ENCODE results near the gene CBLC. TPM values are rescaled to one million over a fixed set of nuclear protein-coding genes. Genes with fewer than 3 reads are reported as not detected.

Gene CBLC
- polyA plus RNA-seq, 1 donor from 2014 or later: not detected

- Histone ChIP-seq H3K79me2 (replicated peaks; ENCODE audit: insufficient read depth, low read length) (no peaks in the 10 kb centered on the region), H3K9me2 (ENCODE audit: insufficient read depth, low read length) (no peaks in the 10 kb centered on the region), H4K20me1 (ENCODE audit: insufficient read depth) (no peaks in the 10 kb centered on the region), H3K9ac (ENCODE audit: low read length) (no peak within 1 kb of the TSS), H3K27ac (ENCODE audit: low read length) (no peak within 1 kb of the TSS), H3K9me3 (ENCODE audit: low read length) (no peaks in the 10 kb centered on the region), H3K4me3 (ENCODE audit: low read length) (peak within 1 kb of the TSS; percentile 37), H3K36me3 (ENCODE audit: insufficient read depth, low read length) (no peaks in the 10 kb centered on the region), H3F3A (ENCODE audit: insufficient read depth, low read length, poor library complexity, severe bottlenecking) (no peaks in the 10 kb centered on the region), H3K4me2 (ENCODE audit: low read length) (no peak within 1 kb of the TSS), H2AFZ (ENCODE audit: low read depth, low read length) (no peak within 1 kb of the TSS), H3K27me3 (ENCODE audit: insufficient read depth, low read depth, low read length) (peaks cover 77% of the 10 kb centered on the region)
- no peak for TF ChIP-seq RAD21 (conservative IDR thresholded peaks at IDR 0.05)
- TF ChIP-seq REST (IDR thresholded peaks at IDR 0.05; ENCODE audit: borderline replicate concordance): no peak
- TF ChIP-seq POLR2AphosphoS5 (IDR thresholded peaks at IDR 0.05): no peak
Measured at GRCh38 chr19:44748426-44749254, 29.1 kb upstream of the CBLC start, which contains the start of gene BCL3. Gene BCL3 (plus strand): TSS chr19:44748708. CDS start chr19:44748791, 83 bp downstream.

- Histone ChIP-seq H3K9me2 (ENCODE audit: insufficient read depth, low read length) (no peaks in the 10 kb centered on the region), H3K79me2 (replicated peaks; ENCODE audit: insufficient read depth, low read length) (no peaks in the 10 kb centered on the region), H3K9ac (ENCODE audit: low read length) (no peak overlapping the region), H3K36me3 (ENCODE audit: insufficient read depth, low read length) (no peaks in the 10 kb centered on the region), H3K27me3 (ENCODE audit: insufficient read depth, low read depth, low read length) (peaks cover 83% of the 10 kb centered on the region), H3K27ac (ENCODE audit: low read length) (no peak overlapping the region), H3K9me3 (ENCODE audit: low read length) (no peaks in the 10 kb centered on the region), H3K4me3 (ENCODE audit: low read length) (peak overlapping the region; percentile 37), H4K20me1 (ENCODE audit: insufficient read depth) (no peaks in the 10 kb centered on the region), H3F3A (ENCODE audit: insufficient read depth, low read length, poor library complexity, severe bottlenecking) (no peaks in the 10 kb centered on the region), H2AFZ (ENCODE audit: low read depth, low read length) (no peak overlapping the region), H3K4me2 (ENCODE audit: low read length) (no peak overlapping the region)
- TF ChIP-seq, protein P1, sequence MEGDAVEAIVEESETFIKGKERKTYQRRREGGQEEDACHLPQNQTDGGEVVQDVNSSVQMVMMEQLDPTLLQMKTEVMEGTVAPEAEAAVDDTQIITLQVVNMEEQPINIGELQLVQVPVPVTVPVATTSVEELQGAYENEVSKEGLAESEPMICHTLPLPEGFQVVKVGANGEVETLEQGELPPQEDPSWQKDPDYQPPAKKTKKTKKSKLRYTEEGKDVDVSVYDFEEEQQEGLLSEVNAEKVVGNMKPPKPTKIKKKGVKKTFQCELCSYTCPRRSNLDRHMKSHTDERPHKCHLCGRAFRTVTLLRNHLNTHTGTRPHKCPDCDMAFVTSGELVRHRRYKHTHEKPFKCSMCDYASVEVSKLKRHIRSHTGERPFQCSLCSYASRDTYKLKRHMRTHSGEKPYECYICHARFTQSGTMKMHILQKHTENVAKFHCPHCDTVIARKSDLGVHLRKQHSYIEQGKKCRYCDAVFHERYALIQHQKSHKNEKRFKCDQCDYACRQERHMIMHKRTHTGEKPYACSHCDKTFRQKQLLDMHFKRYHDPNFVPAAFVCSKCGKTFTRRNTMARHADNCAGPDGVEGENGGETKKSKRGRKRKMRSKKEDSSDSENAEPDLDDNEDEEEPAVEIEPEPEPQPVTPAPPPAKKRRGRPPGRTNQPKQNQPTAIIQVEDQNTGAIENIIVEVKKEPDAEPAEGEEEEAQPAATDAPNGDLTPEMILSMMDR (IDR thresholded peaks at IDR 0.05; ENCODE audit: poor library complexity, severe bottlenecking): no peak
- no peak for TF ChIP-seq TAF1 (IDR thresholded peaks at IDR 0.05; ENCODE audit: low read depth)
- no peak for TF ChIP-seq MXI1 (conservative IDR thresholded peaks at IDR 0.05; ENCODE audit: poor library complexity, severe bottlenecking)
- TF ChIP-seq RAD21 (conservative IDR thresholded peaks at IDR 0.05): no peak
- no peak for TF ChIP-seq EZH2 (IDR thresholded peaks at IDR 0.05; ENCODE audit: borderline replicate concordance, insufficient read depth, low read length, poor library complexity, severe bottlenecking)
- no peak for TF ChIP-seq SMC3 (conservative IDR thresholded peaks at IDR 0.05; ENCODE audit: poor library complexity)
- no peak for TF ChIP-seq POLR2AphosphoS5 (IDR thresholded peaks at IDR 0.05)
- TF ChIP-seq EP300 (conservative IDR thresholded peaks at IDR 0.05; ENCODE audit: poor library complexity, severe bottlenecking): no peak
- TF ChIP-seq REST (IDR thresholded peaks at IDR 0.05; ENCODE audit: borderline replicate concordance): no peak
Measured at GRCh38 chr19:44749292-44749691, 28.4 kb upstream of the CBLC start.

All from neural cell (in vitro differentiated cells).